Caco-2 (cell line): ENCODE results near the gene NR5A2. TPM values are rescaled to one million over a fixed set of nuclear protein-coding genes. Genes with fewer than 3 reads are reported as not detected.

Experiments used
- BruUV-seq: library from RNA; stranded (reverse); fragments of 400-500 nt; replicated peaks from 2 replicates; lab custom pipeline; 2021; lab: Mats Ljungman, UMichigan
- CTCF ChIA-PET: fragments of 300-600 bp; sonication (Branson Sonifier 250); formaldehyde crosslinking; loops from one replicate; lab custom pipeline; 2022; ENCODE audit warnings: antibody characterized with exemption; lab: Charles Lee
- POLR2A ChIA-PET: fragments of 300-600 bp; sonication (Branson Sonifier 250); formaldehyde crosslinking; loops from one replicate; lab custom pipeline; 2022; ENCODE audit warnings: antibody characterized with exemption; lab: Charles Lee
- DNase-seq, 2 experiments: peaks; one replicate each; pipeline versions ENCODE4 v3.0.0 to v3.0.0-alpha.2; 2020 to 2022
- H3K27me3 ChIP-seq: replicated peaks from 2 replicates; pipeline ENCODE4 v1.6.0; 2011; ENCODE audit warnings: low read length; ENCODE audit not compliant: control insufficient read depth, insufficient read depth
- H3K36me3 ChIP-seq: 2 replicates; pipeline ENCODE4 v1.5.1; 2011; ENCODE audit warnings: low read length; ENCODE audit not compliant: control insufficient read depth, insufficient read depth
- H3K4me1 ChIP-seq: fragments of 250-450 bp; sonication (Bioruptor Pico); 2 replicates; pipeline ENCODE4 v1.5.1; 2020; ENCODE audit warnings: mild to moderate bottlenecking
- H3K4me3 ChIP-seq: 2 replicates; pipeline ENCODE4 v1.5.1; 2011; ENCODE audit warnings: low read depth, mild to moderate bottlenecking, control low read depth, low read length
- H3K9me3 ChIP-seq: fragments of 250-450 bp; sonication (Bioruptor Pico); 2 replicates; pipeline ENCODE4 v1.5.1; 2020; ENCODE audit warnings: mild to moderate bottlenecking, moderate library complexity
- H3K27ac Mint-ChIP-seq: one replicate; pipeline ENCODE4 v1.8.0; 2022; ENCODE audit warnings: mixed read lengths; ENCODE audit not compliant: unreplicated experiment
- H3K27me3 Mint-ChIP-seq: one replicate; pipeline ENCODE4 v1.8.0; 2022; ENCODE audit warnings: mixed read lengths; ENCODE audit not compliant: insufficient read depth, unreplicated experiment
- H3K36me3 Mint-ChIP-seq: one replicate; pipeline ENCODE4 v1.8.0; 2022; ENCODE audit warnings: mild to moderate bottlenecking, mixed read lengths; ENCODE audit not compliant: insufficient read depth, unreplicated experiment
- H3K4me1 Mint-ChIP-seq: one replicate; pipeline ENCODE4 v1.8.0; 2022; ENCODE audit warnings: low read depth, mixed read lengths; ENCODE audit not compliant: unreplicated experiment
- H3K4me3 Mint-ChIP-seq: one replicate; pipeline ENCODE4 v1.8.0; 2022; ENCODE audit warnings: mild to moderate bottlenecking, moderate library complexity, mixed read lengths; ENCODE audit not compliant: unreplicated experiment
- H3K9me3 Mint-ChIP-seq: one replicate; pipeline ENCODE4 v1.8.0; 2022; ENCODE audit warnings: mixed read lengths; ENCODE audit not compliant: unreplicated experiment
- intact Hi-C: fragments of 100-400 bp; cut with micrococcal nuclease; formaldehyde crosslinking; loops from one replicate; pipeline ENCODE4 v1.10.0; 2022; ENCODE audit not compliant: unreplicated experiment
- total RNA-seq: library from RNA; stranded (reverse); gene quantifications from 2 replicates; pipeline ENCODE4 v1.2.3, GENCODE V29; 2022
- TF ChIP-seq, protein P1 (sequence below), 2 experiments: fragments of 200-600 bp in 1 of 2; IDR thresholded peaks; 1 replicate in 1 of 2; 2 replicates in 1 of 2; pipeline versions ENCODE4 v1.5.1 to v1.8.0; 2011 to 2022; ENCODE audit warnings: antibody characterized with exemption in 1 of 2, control low read depth in 1 of 2, inconsistent platforms in 1 of 2, low read depth in 1 of 2, low read length in 1 of 2, mild to moderate bottlenecking in 1 of 2, moderate library complexity in 1 of 2; ENCODE audit not compliant: insufficient read depth in 1 of 2, severe bottlenecking in 1 of 2, unreplicated experiment in 1 of 2

Gene NR5A2
- total RNA-seq, 1 experiment from 2014 or later = 6.5 TPM

GRCh38 chr1:200165493-200166220 lies 138.1 kb downstream of the NR5A2 start:
- no peaks in the 10 kb centered on the region for H3K9me3 Mint-ChIP-seq
- no TSS peak for BruUV-seq
- H3K4me3 Mint-ChIP-seq = no peak overlapping the region
- ChIA-PET CTCF (no interaction called here), POLR2A (no interaction called here)
- no peaks in the 10 kb centered on the region for H3K36me3 Mint-ChIP-seq
- Histone ChIP-seq H3K4me3 (no peak overlapping the region), H3K36me3 (no peaks in the 10 kb centered on the region; the same call in 1 of the 2 replicates), H3K4me1 (peaks cover 12% of the 10 kb centered on the region), H3K27me3 (no peaks in the 10 kb centered on the region), H3K9me3 (no peaks in the 10 kb centered on the region)
- no peaks in the 10 kb centered on the region for H3K27me3 Mint-ChIP-seq
- intact Hi-C loops = no loop called here
- TF ChIP-seq, protein P1, sequence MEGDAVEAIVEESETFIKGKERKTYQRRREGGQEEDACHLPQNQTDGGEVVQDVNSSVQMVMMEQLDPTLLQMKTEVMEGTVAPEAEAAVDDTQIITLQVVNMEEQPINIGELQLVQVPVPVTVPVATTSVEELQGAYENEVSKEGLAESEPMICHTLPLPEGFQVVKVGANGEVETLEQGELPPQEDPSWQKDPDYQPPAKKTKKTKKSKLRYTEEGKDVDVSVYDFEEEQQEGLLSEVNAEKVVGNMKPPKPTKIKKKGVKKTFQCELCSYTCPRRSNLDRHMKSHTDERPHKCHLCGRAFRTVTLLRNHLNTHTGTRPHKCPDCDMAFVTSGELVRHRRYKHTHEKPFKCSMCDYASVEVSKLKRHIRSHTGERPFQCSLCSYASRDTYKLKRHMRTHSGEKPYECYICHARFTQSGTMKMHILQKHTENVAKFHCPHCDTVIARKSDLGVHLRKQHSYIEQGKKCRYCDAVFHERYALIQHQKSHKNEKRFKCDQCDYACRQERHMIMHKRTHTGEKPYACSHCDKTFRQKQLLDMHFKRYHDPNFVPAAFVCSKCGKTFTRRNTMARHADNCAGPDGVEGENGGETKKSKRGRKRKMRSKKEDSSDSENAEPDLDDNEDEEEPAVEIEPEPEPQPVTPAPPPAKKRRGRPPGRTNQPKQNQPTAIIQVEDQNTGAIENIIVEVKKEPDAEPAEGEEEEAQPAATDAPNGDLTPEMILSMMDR (IDR thresholded peaks at IDR 0.05; ENCODE audit: insufficient read depth in 1 of 2, low read depth in 1 of 2, low read length in 1 of 2, severe bottlenecking in 1 of 2, unreplicated experiment in 1 of 2) = no peak
- H3K4me1 Mint-ChIP-seq = peaks cover 16% of the 10 kb centered on the region
- no peak for DNase-seq
- H3K27ac Mint-ChIP-seq = no peak overlapping the region

DNA sequence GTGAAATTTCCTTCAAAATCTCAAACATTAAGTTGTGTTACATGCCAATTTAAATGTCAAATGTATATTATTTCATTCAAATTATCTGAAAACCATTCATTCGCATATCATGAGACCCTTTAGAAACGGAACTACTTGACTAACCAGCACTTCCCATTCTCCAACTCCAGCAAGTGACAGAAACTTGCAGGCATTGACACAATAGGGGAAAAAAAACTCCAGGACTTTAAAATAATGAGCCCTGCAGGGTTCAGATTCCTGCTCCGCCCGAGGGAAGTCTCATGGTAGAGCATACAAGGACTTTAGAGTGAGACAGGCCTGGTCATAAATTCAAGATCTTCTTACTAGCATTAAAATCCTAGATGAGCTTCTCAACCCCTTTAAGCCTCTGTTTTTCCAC lies 138.9 kb downstream of the NR5A2 start:
- no peaks in the 10 kb centered on the region for H3K36me3 Mint-ChIP-seq

DNA sequence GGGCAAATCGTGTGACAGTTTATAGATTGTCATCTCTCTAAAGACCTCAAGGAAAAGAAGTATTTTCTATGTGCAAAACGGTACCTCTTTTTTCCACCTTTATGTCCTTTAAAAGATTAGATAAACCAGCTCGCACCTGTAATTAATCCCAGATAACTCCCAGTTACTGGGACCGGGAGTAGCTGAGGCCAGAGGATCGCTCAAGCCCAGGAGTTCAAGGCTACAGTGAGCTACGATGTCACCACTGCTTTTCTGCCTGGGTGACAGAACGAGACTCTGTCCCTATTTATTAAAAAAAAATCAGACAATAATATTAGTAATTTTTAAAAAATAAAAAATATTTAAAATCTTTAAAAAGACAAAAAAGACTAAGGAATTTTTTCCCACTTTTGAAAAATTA lies 141.4 kb downstream of the NR5A2 start:
- POLR2A ChIA-PET = no interaction called here
- Histone ChIP-seq H3K4me1 (no peaks in the 10 kb centered on the region), H3K4me3 (no peak overlapping the region), H3K27me3 (no peaks in the 10 kb centered on the region), H3K9me3 (no peaks in the 10 kb centered on the region), H3K36me3 (no peaks in the 10 kb centered on the region; the same call in 1 of the 2 replicates)
- CTCF ChIA-PET = no interaction called here
- Mint-ChIP-seq H3K9me3 (no peaks in the 10 kb centered on the region), H3K27ac (no peak overlapping the region), H3K36me3 (no peaks in the 10 kb centered on the region), H3K27me3 (no peaks in the 10 kb centered on the region), H3K4me3 (no peak overlapping the region), H3K4me1 (no peaks in the 10 kb centered on the region)
- TF ChIP-seq, protein P1 (IDR thresholded peaks at IDR 0.05; ENCODE audit: insufficient read depth in 1 of 2, low read depth in 1 of 2, low read length in 1 of 2, severe bottlenecking in 1 of 2, unreplicated experiment in 1 of 2) = no peak
- BruUV-seq = no TSS peak
- no peak for DNase-seq
- intact Hi-C loops = no loop called here

More for the DNA sequence above, 138.9 kb downstream of the NR5A2 start:
- TF ChIP-seq, protein P1 (IDR thresholded peaks at IDR 0.05; ENCODE audit: insufficient read depth in 1 of 2, low read depth in 1 of 2, low read length in 1 of 2, severe bottlenecking in 1 of 2, unreplicated experiment in 1 of 2) = no peak
- H3K27ac Mint-ChIP-seq = no peak overlapping the region
- no peaks in the 10 kb centered on the region; the same call in 1 of the 2 replicates for H3K36me3 ChIP-seq
- no peaks in the 10 kb centered on the region for H3K27me3 ChIP-seq
- no peak overlapping the region for H3K4me3 ChIP-seq
- H3K9me3 ChIP-seq = no peaks in the 10 kb centered on the region
- POLR2A ChIA-PET = no interaction called here
- no peak overlapping the region for H3K4me3 Mint-ChIP-seq
- no TSS peak for BruUV-seq
- intact Hi-C loops = no loop called here
- peaks cover 12% of the 10 kb centered on the region for H3K4me1 ChIP-seq
- DNase-seq = no peak
- H3K4me1 Mint-ChIP-seq = peaks cover 14% of the 10 kb centered on the region
- H3K9me3 Mint-ChIP-seq = no peaks in the 10 kb centered on the region
- no peaks in the 10 kb centered on the region for H3K27me3 Mint-ChIP-seq
- CTCF ChIA-PET = no interaction called here
